GM18867 (cell line): ENCODE data around the gene STOM.

Experiments
- ATAC-seq: cut with Tn5 transposase; IDR thresholded peaks from one replicate; pipeline ENCODE4 v1.9.1; 2021; ENCODE audit warnings: mild to moderate bottlenecking, moderate library complexity; ENCODE audit not compliant: unreplicated experiment

Gene STOM

DNA sequence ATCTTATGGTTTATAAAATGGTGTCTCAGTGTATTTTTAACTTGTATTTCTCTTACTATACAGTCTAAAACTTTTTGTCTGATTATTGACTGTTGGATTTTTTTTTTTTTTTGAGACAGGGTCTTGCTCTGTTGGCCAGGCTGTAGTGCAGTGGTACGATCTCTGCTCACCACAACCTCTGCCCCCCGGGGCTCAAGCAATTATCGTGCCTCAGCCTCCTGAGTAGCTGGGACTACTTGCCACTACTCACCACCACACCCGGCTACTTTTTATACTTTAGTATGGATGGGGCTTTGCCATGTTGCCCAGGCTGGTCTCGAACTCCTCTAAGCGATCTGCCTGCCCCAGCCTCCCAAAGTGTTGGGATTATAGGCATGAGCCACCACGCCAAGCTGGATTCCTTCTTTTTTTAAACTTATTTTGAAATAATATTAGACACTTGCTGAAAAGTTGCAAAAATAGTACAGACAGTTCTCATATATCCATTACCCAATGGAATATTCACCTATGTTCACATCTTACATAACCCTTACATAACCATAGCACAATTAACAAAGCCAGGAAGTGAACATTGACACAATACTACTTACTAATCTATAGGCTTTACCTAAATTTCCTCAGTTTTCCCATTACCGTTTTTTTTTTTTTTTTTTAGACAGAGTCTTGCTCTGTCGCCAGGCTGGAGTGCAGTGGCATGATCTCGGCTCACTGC is 47.2 kb downstream of the STOM start:
- no peak for ATAC-seq

DNA sequence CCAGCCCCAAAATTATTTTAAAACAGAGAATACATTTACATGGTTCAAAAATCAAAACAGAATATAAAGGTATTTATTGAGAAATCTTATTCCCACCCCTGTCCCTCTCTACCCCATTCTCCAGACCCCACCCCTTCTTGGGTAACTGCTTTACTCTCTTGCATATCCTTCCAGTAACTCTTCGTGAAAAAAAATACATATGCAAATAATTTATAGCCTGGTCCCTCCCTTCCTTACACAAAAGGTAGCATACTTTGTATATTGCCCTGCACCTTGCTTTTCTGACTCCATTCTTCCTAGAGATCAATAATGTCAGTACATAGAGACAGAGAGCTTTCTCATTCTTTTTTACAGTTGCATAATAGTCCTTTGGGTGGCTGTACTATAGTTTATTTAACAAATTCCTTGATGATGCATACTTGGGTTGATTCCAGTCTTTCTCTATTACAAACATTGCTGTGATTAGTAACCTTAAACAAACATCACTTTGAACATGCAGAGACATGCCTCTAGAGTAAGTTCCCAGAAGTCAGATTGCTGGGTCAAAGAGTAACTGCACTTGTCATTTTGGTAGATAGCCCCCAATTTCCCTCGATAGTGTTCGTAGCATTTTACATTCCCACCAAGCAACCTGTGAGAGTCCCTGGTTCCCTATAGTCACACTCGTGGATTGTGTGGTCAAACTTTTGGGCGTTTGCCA is 47.9 kb downstream of the STOM start:
- ATAC-seq: no peak

DNA sequence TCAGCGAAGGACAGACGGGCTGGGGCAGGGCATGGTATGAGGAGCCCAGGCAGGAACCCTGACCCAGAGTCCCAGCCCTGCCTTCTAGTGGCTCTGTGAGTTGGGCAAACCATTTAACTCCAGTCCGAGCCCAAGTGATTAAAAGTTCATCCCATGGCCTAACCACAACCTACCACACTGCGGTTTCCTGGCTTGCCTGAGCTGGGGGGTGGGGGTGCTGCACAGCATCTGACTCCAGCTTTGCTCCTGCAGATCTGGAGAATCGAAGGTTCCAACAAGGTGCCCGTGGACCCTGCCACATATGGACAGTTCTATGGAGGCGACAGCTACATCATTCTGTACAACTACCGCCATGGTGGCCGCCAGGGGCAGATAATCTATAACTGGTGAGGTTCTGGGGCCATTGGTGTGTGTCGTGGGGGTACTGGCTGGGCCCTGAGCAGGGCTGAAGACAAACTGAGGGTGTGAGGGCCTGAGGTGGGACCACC is 49.0 kb downstream of the STOM start:
- ATAC-seq: no peak

DNA sequence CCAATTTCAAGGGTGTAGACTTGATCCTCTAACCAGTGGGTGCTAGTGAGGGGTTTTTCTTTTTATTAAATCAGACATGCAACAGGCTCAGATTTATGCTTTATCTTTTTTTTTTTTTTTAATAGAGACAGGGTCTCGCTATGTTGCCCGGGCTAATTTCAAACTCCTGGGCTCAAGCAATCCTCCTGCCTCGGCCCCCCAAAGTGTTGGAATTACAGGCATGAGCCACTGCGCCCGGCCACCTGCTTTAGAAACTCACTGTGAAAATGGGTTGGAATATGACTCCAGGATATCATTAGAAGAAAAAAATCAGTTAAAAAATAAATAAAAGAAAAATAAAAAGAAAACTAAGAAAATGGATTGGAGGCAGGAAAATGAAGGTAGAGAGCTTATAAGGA is 50.7 kb downstream of the STOM start:
- no peak for ATAC-seq

DNA sequence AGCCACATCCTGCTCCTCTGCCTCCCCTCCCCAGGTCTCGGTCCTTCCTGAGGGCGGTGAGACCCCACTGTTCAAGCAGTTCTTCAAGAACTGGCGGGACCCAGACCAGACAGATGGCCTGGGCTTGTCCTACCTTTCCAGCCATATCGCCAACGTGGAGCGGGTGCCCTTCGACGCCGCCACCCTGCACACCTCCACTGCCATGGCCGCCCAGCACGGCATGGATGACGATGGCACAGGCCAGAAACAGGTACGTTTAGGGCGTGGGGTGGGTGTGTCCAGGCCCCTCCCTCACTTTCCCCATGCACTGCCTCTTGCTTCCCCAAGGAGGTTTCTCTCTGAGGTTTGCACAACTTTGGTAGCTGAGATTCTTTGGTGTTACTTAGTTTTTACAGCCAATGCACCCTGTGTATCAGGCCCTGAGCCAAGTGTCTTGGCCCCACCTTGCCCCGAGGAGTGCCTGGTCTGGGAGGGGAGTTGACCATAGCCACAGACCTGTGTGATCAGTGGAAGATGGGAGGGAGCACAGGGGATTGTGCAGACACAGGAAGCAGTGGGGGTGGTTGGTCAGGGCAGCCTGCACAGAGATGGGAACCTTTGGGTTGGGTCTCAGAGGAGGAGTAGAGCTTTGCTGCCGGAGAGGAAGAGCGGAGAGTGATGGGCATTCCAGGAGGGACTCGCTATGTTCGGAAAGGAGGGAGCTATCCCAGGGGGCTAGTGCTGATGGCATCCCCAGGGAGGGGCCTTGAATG is 51.2 kb downstream of the STOM start:
- no peak for ATAC-seq

DNA sequence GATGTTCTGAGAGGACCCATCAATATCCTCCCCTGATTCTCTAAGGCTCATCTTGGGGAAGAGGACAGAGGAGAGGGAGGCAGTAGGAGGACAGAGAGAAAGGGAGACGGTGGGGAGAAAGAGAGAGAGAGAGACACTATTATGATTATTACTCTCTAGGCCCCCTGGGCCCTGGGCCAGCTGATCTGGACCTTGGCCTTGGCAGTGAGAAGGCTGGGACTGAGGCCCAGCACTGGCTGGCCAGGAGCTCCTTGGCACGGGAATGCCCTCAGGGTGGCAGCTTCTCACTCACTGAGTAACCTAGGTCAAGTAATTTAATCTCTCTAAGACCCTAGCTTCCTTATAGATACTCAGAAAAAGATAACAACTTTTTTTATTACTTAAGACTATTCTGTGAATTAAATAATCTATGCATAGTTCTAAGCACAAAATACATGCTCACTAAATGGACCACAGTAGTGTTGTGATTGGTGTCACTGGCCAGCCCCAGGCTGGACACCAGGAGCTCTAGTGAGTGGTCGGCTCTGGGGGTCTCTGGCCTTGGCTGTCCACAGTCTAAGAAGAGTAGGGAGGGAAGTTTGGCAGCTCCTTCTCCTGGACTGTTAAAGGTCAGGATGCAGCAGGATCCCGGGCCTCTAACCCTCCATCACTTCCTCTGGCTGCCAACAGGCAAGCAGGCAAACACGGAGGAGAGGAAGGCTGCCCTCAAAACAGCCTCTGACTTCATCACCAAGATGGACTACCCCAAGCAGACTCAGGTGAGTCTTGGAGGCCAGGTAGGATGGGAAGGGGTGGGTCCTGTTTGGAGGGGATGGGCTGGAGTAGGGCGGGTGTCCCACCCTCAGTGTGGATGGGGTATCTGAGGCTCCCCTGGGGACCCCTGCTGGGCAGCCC is 52.1 kb downstream of the STOM start:
- no peak for ATAC-seq

DNA sequence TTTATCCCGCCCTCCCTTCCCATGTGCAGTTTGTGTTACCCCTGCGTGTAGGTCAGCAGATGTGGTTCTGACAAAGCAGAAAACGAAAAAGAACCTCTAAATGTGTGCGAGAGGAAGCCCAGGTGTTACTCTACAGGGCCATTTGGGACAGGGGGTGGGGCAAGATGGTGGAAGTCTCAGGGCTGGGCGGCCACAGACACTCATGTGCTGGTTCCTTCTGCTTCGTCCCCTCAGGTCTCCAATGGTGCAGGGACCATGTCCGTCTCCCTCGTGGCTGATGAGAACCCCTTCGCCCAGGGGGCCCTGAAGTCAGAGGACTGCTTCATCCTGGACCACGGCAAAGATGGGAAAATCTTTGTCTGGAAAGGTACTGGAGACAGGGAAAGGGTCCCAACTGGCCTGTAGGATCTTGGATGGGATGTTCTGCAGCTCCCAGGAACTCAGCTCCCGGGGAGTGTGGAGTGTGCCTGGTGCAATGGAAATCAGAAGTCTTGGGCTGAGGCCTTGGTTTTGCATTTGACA is 53.1 kb downstream of the STOM start:
- no peak for ATAC-seq

DNA sequence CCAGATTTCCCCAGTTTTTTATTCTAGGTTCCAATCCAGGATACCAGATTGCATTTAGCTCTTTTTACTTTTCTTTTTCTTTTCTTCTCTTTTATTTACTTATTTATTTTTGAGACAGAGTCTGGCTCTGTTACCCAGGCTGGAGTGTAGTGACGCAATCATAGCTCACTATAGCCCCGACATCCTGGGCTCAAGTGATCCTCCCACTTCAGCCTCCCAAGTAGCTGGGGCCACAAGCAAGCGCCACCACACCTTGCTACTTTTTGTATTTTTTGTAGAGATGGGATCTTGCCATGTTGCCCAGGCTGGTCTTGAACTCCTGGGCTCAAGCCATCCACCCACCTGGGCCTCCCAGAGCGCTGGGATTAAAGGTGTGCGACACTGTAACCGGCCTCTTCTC is 53.7 kb downstream of the STOM start:
- ATAC-seq: no peak

DNA sequence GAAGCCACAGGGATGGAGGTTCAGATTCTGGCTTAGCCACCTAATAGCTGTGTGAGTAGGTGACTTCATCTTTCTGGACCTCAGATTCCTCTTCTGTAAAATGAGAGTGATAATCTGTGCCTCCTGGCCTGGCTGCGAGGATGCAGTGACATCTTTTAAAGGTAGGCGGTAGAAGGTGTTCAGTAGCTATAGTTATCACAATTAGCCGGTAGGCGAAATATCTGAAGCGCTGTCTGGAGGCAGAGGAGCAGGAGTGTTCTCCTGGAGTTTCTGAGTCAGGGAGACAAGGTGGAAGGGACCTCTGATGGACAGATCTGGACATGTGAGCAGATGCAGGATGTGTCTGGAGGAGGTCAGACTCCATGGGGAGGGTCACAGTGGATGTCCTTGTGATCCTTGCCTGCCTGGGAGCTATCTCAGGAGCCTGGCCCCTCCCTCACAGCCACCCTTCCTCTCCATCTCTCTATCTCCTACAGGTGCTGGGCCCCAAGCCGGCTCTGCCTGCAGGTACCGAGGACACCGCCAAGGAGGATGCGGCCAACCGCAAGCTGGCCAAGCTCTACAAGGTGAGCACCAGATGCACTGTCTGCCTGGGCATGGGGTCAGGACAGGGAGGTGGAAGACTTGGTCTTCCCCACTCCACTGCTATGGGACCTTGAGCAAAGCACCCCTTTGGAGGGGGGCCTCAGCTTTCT is 56.4 kb downstream of the STOM start:
- no peak for ATAC-seq

DNA sequence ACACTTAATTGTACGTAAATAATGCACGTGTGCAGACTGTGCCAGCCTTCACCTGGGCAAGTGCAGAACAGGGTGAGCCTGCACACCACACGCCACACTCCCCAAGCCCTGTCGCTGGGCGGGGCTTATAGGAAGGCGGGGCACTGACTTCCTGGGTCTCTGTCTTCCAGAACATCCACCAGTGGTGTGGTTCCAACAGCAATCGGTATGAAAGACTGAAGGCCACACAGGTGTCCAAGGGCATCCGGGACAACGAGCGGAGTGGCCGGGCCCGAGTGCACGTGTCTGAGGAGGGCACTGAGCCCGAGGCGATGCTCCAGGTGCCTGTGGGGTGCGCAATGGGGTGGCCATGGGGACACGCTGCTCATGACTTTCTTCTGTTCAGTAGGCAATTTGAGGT is 57.9 kb downstream of the STOM start:
- ATAC-seq: no peak

DNA sequence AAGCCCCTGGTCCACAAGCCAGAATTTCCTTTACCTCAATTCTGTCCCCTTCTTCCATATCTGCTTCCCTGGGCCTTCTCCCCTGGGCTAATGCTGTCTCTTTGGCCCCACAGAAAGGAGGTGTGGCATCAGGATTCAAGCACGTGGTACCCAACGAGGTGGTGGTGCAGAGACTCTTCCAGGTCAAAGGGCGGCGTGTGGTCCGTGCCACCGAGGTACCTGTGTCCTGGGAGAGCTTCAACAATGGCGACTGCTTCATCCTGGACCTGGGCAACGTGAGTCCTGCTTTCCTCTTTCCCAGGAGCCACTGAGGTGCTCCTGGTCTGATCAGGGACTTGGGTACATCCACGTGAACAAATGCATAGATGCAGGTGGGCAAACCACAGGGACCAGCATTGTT is 59.5 kb downstream of the STOM start:
- ATAC-seq: no peak

DNA sequence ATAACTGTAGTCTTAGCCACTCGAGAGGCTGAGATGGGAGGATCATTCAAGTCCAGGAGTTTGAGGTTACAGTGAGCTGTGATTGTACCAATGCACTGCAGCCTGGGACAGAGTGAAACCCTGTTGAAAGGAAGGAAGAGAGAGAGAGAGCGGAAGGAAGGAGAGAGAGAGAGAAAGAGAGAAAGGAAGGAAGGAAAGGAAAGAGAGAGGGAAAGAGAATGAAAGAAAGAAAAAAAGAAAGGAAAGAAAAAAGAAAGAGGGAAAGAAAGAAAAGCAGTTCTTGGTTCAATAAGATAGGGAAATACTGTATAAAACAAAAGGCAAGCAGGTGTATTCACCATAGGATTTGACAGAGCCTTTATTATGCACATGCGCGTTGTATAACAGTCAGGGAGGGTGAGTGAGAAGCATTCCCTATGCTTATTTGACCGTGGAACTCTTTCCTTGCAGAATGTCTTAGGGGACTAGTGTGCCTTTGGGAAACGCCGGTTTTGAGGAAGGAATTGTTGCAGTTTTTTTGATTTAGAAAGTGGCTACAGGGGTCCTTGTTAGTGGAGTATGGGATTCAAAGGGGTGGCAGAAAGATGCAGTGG is 60.1 kb downstream of the STOM start:
- ATAC-seq: no peak

DNA sequence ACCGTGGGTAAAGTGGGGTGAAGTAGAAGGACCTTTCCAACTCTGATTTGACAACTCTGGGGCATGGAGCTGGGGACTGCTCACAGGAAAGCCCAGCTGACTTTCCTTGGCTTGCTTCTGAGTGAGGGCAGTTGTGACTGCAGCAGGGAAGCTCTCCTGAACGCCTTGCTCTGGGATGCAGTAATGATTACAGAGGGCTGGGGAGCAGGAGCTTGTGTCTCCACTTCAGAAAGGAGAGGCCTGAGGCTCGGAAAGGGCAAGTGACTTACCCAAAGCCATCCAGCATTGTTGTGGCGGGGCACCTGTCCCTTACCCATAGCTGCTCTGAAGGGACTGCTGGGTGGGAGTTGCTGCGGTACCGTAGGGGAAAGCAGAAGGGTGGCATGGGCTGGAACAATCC is 60.9 kb downstream of the STOM start:
- no peak for ATAC-seq

DNA sequence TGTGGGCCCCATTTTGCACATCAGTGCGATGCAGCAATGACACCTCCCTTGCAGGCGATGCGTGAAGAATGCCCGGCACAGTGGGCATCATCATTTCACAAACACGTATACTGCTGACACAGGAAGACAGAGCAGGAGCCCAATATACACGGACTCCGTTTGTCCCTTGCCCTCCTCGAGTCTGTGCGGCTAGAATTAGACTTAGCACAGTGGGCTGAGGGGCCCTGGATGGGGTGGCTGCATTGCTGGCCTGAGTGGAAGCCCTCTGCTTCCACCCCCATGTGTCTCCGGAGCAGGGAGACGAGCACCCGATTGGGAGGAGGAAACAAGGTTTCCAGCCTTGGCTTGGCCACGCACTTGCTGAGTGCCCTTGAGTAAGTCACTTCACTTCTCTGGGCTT is 61.3 kb downstream of the STOM start:
- ATAC-seq: no peak

DNA sequence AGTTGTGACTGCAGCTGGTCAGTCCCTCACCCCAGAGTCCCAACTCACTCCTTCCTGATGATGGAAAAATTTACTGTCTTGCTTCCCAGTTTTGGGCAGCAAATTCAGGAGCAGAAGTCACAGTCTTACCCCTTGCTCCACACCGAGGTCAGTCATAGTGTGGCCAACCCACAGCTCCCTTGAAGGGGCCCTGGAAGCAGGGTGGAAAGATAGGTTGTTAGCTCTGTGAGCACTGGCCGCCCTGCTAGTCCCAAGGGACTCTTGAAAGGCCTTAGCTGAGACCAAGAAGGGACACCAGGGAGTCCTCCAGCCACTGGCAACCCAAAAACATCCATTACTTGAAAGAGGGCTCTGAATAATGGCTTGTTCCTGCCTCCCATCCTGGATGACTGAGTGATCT is 62.1 kb downstream of the STOM start:
- ATAC-seq: no peak

DNA sequence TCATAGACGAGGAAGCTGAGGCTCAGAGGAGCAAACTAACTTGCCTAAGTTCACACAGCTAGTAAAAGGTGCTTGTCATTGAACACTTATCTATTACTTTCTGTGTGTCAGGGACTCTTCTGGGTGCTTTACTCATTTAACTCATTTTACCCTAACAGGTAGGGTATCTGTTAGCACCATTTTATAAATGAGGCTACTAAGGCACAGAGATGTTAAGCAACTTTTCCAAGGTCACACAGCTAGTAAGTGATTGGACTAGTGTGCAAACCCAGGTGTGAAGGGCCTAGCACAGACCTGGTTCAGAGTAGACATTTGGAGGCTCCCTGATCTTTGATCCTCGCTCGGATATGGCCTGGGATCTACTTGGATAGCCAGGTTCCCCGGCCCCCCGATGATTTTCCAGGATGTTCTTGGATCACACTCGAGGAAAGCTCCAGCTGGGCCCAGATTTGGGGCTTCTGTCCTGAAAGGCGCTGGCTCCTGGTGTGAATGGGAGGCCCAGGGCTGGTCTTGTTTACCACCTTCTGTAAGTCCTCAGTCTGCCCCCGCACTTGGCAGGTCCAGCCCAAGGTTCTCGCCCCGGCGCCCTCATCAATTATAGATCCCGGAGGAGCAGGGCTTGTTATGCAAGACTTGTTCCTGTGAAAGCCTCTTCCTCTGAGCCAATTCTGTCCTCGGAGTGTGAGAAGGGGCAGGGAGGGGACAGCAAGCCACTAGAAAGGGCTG is 64.6 kb downstream of the STOM start:
- ATAC-seq: no peak

DNA sequence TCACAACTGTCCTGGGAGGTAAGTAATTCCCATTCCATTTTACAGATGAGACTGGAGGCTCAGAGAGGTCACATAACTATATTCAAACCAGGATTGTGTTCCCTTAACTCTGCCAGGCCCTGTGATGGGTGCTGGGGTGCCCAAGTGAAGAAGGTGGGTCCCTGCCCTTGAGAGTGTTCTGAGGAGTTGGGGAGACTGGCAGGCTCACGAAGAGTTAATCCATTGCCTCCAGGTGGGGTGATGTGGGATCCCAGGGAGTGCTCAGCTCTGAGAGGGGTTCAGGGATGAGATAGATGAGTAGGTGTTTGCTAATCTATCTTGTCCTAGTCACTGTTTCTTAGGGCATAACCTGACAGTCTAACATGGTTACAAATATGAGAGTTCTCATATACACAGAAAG is 65.3 kb downstream of the STOM start:
- no peak for ATAC-seq

DNA sequence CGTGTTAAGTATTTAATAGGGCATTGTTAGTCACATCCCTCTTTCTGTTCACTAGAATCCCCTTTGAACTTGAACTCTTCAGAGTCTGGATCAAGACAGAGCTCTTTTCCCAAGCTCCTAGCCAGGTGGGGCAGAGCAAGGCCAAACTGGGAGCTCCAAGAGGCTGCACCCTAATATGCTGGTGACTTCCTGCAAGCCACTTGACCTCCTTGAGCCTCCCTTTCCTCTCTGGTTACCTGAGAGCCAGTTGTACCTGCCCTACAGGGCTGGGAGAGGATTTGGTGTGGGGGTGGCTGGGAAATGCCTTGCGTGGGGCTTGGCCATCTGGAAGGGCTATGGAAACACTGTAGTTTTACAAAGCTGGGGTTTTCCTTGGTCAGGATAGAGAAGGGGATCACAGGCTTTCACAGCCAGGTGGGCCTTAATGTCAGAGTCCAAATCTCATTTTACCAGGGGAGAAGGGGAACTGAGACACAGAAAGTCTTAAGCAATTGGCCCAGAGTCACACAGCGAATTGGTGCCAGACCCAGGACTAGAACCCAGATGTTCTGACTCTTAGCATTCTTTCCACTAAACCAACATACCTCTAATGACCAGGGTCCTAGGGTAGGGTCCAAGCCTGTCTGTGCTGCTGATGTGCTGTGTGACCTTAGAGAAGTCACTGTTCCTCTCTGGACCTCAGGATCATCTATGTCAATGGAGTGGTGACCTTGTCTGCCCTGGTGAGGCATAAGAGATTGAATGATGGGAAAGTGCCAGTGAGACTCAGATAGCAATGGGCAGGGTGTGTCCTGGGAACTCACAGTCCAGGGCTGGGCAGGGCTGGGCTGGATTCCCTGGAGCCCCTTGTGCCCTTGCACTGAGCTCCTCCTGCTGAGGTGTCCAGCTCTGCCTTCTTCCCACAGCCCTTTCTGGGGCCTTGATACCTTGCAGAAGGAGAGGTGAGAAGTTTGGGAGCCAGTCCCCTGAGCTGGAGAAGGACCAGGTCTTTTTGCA is 66.3 kb downstream of the STOM start:
- ATAC-seq: no peak
